ENCODE results near the gene SH3RF2.

The SH3RF2 gene

GRCh38 chr5:145912594-145912993, 23.8 kb upstream of the SH3RF2 start:
- DNase-seq (ENCODE audit: insufficient read length, low spot score) (no peak), FAIRE-seq (no peak)
- no peak for TF ChIP-seq POLR2A (IDR thresholded peaks at IDR 0.05; ENCODE audit: low read depth, low read length)

- no peak for DNase-seq (ENCODE audit: insufficient read length, low spot score)
- no peak for TF ChIP-seq POLR2A (IDR thresholded peaks at IDR 0.05; ENCODE audit: low read depth, low read length)
- FAIRE-seq: no peak
Measured at GRCh38 chr5:145913701-145914100, 22.7 kb upstream of the SH3RF2 start.

GRCh38 chr5:145915970-145916638, 20.3 kb upstream of the SH3RF2 start:
- no peak for DNase-seq (ENCODE audit: insufficient read length, low spot score)
- TF ChIP-seq POLR2A (IDR thresholded peaks at IDR 0.05; ENCODE audit: low read depth, low read length): no peak
- no peak for FAIRE-seq

GRCh38 chr5:145917288-145917687, 19.1 kb upstream of the SH3RF2 start:
- no peak for TF ChIP-seq POLR2A (IDR thresholded peaks at IDR 0.05; ENCODE audit: low read depth, low read length)
- no peak for DNase-seq (ENCODE audit: insufficient read length, low spot score)
- no peak for FAIRE-seq

DNA sequence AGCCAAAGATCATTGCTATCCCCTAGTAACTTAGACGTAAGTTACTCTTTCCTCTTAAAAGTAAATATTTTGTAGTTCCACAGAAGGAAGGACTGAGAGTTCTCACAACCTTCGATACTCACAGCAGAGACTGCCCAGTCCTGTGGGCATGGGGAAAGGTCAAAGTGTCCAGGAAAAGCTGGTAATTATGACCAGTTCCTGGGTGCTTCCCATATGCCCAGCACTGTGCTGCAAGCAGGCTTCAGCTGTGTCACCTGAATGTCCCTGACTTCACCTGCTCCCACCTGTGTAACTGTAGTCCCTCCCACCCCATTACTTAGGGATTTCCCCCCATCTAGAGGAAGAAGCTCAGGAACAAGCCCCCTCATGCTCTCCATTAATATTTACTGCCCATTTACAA, 18.0 kb upstream of the SH3RF2 start:
- FAIRE-seq: no peak
- TF ChIP-seq POLR2A (IDR thresholded peaks at IDR 0.05; ENCODE audit: low read depth, low read length): no peak

GRCh38 chr5:145919413-145919812, 17.0 kb upstream of the SH3RF2 start:
- FAIRE-seq: no peak
- no peak for DNase-seq (ENCODE audit: insufficient read length, low spot score)

More for the DNA sequence above, 18.0 kb upstream of the SH3RF2 start:
- DNase-seq (ENCODE audit: insufficient read length, low spot score): no peak

DNA sequence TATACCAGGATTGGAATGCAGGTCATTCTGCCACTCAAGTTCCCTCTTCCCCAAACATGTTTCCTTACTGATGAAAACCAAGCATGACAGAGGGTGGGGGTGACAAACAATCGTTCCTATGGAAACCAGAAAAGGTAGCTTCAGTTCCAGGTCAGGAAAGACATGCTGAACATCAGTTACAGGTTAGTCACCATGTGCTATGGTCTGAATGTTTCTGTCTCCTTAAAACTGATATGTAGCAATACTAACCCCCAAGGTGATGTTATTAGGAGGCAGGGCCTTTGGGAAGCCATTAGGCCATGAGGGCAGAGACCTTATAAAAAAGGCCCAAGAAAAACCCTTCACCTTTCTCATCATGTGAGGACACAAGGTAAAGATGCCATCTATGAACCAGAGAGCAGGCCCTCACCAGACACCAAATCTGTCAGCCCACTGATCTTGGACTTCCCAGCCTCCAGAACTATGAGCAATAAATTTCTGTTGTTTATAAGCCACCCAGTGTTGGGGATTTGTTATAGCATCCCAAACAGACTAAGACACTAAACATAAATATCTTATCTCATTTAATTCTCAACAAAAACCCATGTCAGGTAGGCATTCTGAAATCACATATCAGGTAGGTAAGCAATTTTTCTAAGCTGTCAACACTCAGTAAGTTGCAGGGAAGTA, 15.7 kb upstream of the SH3RF2 start:
- TF ChIP-seq POLR2A (IDR thresholded peaks at IDR 0.05; ENCODE audit: low read depth, low read length): no peak
- FAIRE-seq: no peak
- no peak for DNase-seq (ENCODE audit: insufficient read length, low spot score)

More at GRCh38 chr5:145919413-145919812, 17.0 kb upstream of the SH3RF2 start:
- no peak for TF ChIP-seq POLR2A (IDR thresholded peaks at IDR 0.05; ENCODE audit: low read depth, low read length)

- no peak for TF ChIP-seq POLR2A (IDR thresholded peaks at IDR 0.05; ENCODE audit: low read depth, low read length)
- DNase-seq (ENCODE audit: insufficient read length, low spot score): no peak
- no peak for FAIRE-seq
Measured at GRCh38 chr5:145921211-145921610, 15.2 kb upstream of the SH3RF2 start.

GRCh38 chr5:145922059-145922458, 14.3 kb upstream of the SH3RF2 start:
- no peak for TF ChIP-seq POLR2A (IDR thresholded peaks at IDR 0.05; ENCODE audit: low read depth, low read length)
- DNase-seq (ENCODE audit: insufficient read length, low spot score) (no peak), FAIRE-seq (no peak)

GRCh38 chr5:145923405-145923804, 13.0 kb upstream of the SH3RF2 start:
- FAIRE-seq: no peak
- TF ChIP-seq POLR2A (IDR thresholded peaks at IDR 0.05; ENCODE audit: low read depth, low read length): no peak
- DNase-seq (ENCODE audit: insufficient read length, low spot score): no peak

DNA sequence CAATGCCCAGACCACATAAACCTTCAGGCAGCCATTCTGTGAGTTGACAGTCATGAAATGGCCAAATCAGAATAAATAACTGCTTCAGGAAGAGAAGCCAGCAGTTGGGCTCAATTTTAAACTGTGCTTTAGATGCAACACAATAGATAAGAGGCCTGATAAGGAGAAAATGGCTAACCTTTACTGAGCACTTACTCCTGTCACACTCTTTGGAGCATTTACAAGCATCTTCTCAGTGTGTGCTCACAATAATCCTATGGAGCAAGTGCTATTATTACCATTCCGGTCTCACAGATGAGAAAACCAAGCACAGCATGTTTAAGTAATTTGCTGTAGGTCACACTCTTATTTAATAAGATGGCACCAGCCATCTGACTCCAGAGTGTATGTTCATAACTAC, 11.5 kb upstream of the SH3RF2 start:
- no peak for DNase-seq (ENCODE audit: insufficient read length, low spot score)
- no peak for TF ChIP-seq POLR2A (IDR thresholded peaks at IDR 0.05; ENCODE audit: low read depth, low read length)
- peak; percentile 30 for FAIRE-seq

GRCh38 chr5:145925353-145925752, 11.0 kb upstream of the SH3RF2 start:
- TF ChIP-seq POLR2A (IDR thresholded peaks at IDR 0.05; ENCODE audit: low read depth, low read length): no peak
- DNase-seq (ENCODE audit: insufficient read length, low spot score) (no peak), FAIRE-seq (peak; percentile 93)

DNA sequence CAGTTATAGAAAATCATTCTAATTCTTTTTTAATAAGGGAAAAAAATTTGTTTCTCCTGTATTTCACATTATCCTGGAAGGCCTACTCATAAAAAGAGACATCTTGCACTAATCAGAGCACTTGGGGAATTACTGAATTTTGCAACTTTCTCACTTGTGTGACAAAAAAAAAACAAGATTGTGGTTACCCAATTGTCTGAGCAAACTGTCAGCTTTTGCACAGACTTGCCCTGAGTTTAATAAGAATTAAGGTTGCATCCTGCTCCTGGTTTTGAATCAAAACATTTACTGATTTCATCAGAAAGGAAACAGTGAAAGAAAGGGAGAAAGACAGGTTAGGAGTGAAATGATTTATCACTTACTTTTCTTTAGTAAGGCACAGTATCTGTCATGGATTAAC, 10.6 kb upstream of the SH3RF2 start:
- DNase-seq (ENCODE audit: insufficient read length, low spot score): no peak
- FAIRE-seq: peak; percentile 33

GRCh38 chr5:145931718-145932117, 4.7 kb upstream of the SH3RF2 start:
- FAIRE-seq: peak; percentile 55
- no peak for TF ChIP-seq POLR2A (IDR thresholded peaks at IDR 0.05; ENCODE audit: low read depth, low read length)

More for the DNA sequence above, 10.6 kb upstream of the SH3RF2 start:
- no peak for TF ChIP-seq POLR2A (IDR thresholded peaks at IDR 0.05; ENCODE audit: low read depth, low read length)

GRCh38 chr5:145934276-145934675, 2.1 kb upstream of the SH3RF2 start:
- FAIRE-seq (no peak), DNase-seq (ENCODE audit: insufficient read length, low spot score) (no peak)
- no peak for TF ChIP-seq POLR2A (IDR thresholded peaks at IDR 0.05; ENCODE audit: low read depth, low read length)

More at GRCh38 chr5:145931718-145932117, 4.7 kb upstream of the SH3RF2 start:
- no peak for DNase-seq (ENCODE audit: insufficient read length, low spot score)

Data from H54 (cell line).